Endothelial cell of umbilical vein (primary cell): ENCODE results near the gene BID. TPM values are rescaled to one million over a fixed set of nuclear protein-coding genes. Genes with fewer than 3 reads are reported as not detected.

Experiments
- BruUV-seq: library from RNA; stranded (reverse); fragments of 400-500 nt; replicated peaks from 2 replicates; lab custom pipeline; 2021; lab: Mats Ljungman, UMichigan
- CTCF ChIA-PET: fragments of 300-600, 350-600 bp; sonication (Branson Sonifier 250); formaldehyde crosslinking; loops from one replicate; lab custom pipeline; 2021; ENCODE audit warnings: antibody characterized with exemption, inconsistent platforms; lab: Charles Lee
- POLR2A ChIA-PET: fragments of 300-600, 350-600 bp; sonication (Branson Sonifier 250); formaldehyde crosslinking; loops from one replicate; lab custom pipeline; 2021; ENCODE audit warnings: antibody characterized with exemption, inconsistent platforms; lab: Charles Lee
- DNase-seq: peaks from one replicate; pipeline ENCODE4 v3.0.0-alpha.2; 2011; ENCODE audit warnings: low read depth, low spot score
- FAIRE-seq: peaks from 2 replicates; lab custom pipeline; 2011; peaks lifted over from hg19 to GRCh38; lab: Jason Lieb, UNC
- H2AFZ ChIP-seq: 2 replicates; pipeline ENCODE4 v1.6.0; 2012; ENCODE audit warnings: low read depth, low read length, control low read depth, inconsistent platforms
- H3K27ac ChIP-seq: 2 replicates; pipeline ENCODE4 v1.5.1; 2011; ENCODE audit warnings: low read depth, mild to moderate bottlenecking, control low read depth, low read length, moderate library complexity; ENCODE audit not compliant: insufficient read depth
- H3K27me3 ChIP-seq, 2 experiments: 2 replicates each; pipeline versions ENCODE4 v1.6.0 to v1.6.1; 2011; ENCODE audit warnings: low read length in 2 of 2, mixed read lengths in 1 of 2; ENCODE audit not compliant: control insufficient read depth in 2 of 2, insufficient read depth in 2 of 2
- H3K36me3 ChIP-seq, 2 experiments: 2 replicates in 1 of 2; 3 replicates in 1 of 2; pipeline ENCODE4 v1.5.1; 2011; ENCODE audit warnings: low read length in 2 of 2, mild to moderate bottlenecking in 1 of 2, moderate library complexity in 1 of 2; ENCODE audit not compliant: control insufficient read depth in 2 of 2, insufficient read depth in 2 of 2; ENCODE audit errors: extremely low read depth in 1 of 2
- H3K4me1 ChIP-seq: 3 replicates; pipeline ENCODE4 v1.5.1; 2011; ENCODE audit warnings: mild to moderate bottlenecking, low read length; ENCODE audit not compliant: control insufficient read depth, insufficient read depth; ENCODE audit errors: extremely low read depth
- H3K4me2 ChIP-seq: 2 replicates; pipeline ENCODE4 v1.6.1; 2011; ENCODE audit warnings: low read length, control low read depth, mixed read lengths; ENCODE audit not compliant: insufficient read depth
- H3K4me3 ChIP-seq, 3 experiments: fragments of 200-600 bp in 1 of 3; sonication (generic), shearing (Covaris generic) in 1 of 3; replicated peaks in 1 of 3; 2 replicates each; pipeline ENCODE4 v1.5.1; 2011 to 2016; ENCODE audit warnings: control low read depth in 3 of 3, low read length in 3 of 3, mild to moderate bottlenecking in 2 of 3, inconsistent platforms in 1 of 3, low read depth in 1 of 3, moderate library complexity in 1 of 3; ENCODE audit not compliant: insufficient read depth in 1 of 3
- H3K79me2 ChIP-seq: 2 replicates; pipeline ENCODE4 v1.6.0; 2012; ENCODE audit warnings: low read length, inconsistent platforms; ENCODE audit not compliant: control insufficient read depth, insufficient read depth
- H3K9ac ChIP-seq: replicated peaks from 2 replicates; pipeline ENCODE3; 2011; ENCODE audit warnings: low read length, control low read depth; ENCODE audit not compliant: insufficient read depth; ENCODE audit errors: extremely low read depth
- H3K9me1 ChIP-seq: replicated peaks from 3 replicates; pipeline ENCODE4 v1.6.0; 2011; ENCODE audit warnings: mild to moderate bottlenecking, low read length; ENCODE audit not compliant: control insufficient read depth, insufficient read depth; ENCODE audit errors: extremely low read depth
- H3K9me3 ChIP-seq: replicated peaks from 2 replicates; pipeline ENCODE4 v1.5.1; 2012; ENCODE audit warnings: low read length, inconsistent platforms; ENCODE audit not compliant: control insufficient read depth, insufficient read depth
- H4K20me1 ChIP-seq: replicated peaks from 2 replicates; pipeline ENCODE3; 2011; ENCODE audit warnings: mild to moderate bottlenecking, low read length; ENCODE audit not compliant: control insufficient read depth, insufficient read depth; ENCODE audit errors: extremely low read depth
- EZH2 ChIP-seq: IDR thresholded peaks from 2 replicates; pipeline ENCODE4 v1.6.1; 2012; ENCODE audit warnings: borderline replicate concordance, low read depth, mild to moderate bottlenecking, moderate library complexity, low read length, inconsistent platforms; ENCODE audit not compliant: severe bottlenecking
- FOS ChIP-seq: IDR thresholded peaks from 2 replicates; pipeline ENCODE4 v1.6.1; 2011; ENCODE audit warnings: mild to moderate bottlenecking, low read length, moderate library complexity, borderline replicate concordance; ENCODE audit not compliant: insufficient read depth
- GATA2 ChIP-seq: IDR thresholded peaks from 2 replicates; pipeline ENCODE4 v1.7.0; 2011; ENCODE audit warnings: low read depth, mild to moderate bottlenecking, moderate library complexity, mixed read lengths, low read length; ENCODE audit not compliant: insufficient read length, insufficient read depth
- JUN ChIP-seq: IDR thresholded peaks from 2 replicates; pipeline ENCODE4 v1.6.1; 2011; ENCODE audit warnings: borderline replicate concordance, low read depth; ENCODE audit not compliant: insufficient read length, insufficient read depth
- MYC ChIP-seq: IDR thresholded peaks from one replicate; pipeline ENCODE4 v1.6.1; 2011; ENCODE audit warnings: mild to moderate bottlenecking, low read depth, low read length
- POLR2A ChIP-seq: IDR thresholded peaks from 2 replicates; pipeline ENCODE4 v1.6.1; 2012; ENCODE audit warnings: low read depth, mild to moderate bottlenecking, control low read depth, low read length
- POLR2AphosphoS5 ChIP-seq: IDR thresholded peaks from 2 replicates; pipeline ENCODE4 v1.6.1; 2012; ENCODE audit warnings: low read depth, mild to moderate bottlenecking, control low read depth, low read length, moderate library complexity; ENCODE audit not compliant: insufficient read depth
- dilution Hi-C: fragments of 300-500 bp; cut with MboI; formaldehyde crosslinking; loops from one replicate; pipeline ENCODE4 v1.15.0; 2019; ENCODE audit warnings: low sequenced_read_pairs; ENCODE audit not compliant: extremely low pct_ligation_motif_present
- intact Hi-C: fragments of 100-400 bp; cut with micrococcal nuclease; formaldehyde crosslinking; loops from one replicate; pipeline ENCODE4 v1.10.0; 2022
- polyA plus RNA-seq, 4 experiments: library from polyadenylated mRNA; depleted of rRNA in 3 of 4; stranded (reverse) in 3 of 4; unstranded in 1 of 4; fragments of >200 nt; gene quantifications; 2 replicates each; pipeline versions ENCODE4 v1.2.1 to v1.2.3, GENCODE V29; 2011 to 2012; ENCODE audit warnings: missing spikeins in 1 of 4
- total RNA-seq: library from RNA; stranded (reverse); gene quantifications from 2 replicates; pipeline ENCODE4 v1.2.3, GENCODE V29; 2021
- TF ChIP-seq, protein P1 (sequence below), 2 donors: IDR thresholded peaks; 1 replicate in 1 of 2; 2 replicates in 1 of 2; pipeline ENCODE4 v1.5.1; 2011; ENCODE audit warnings: low read length in 2 of 2, mild to moderate bottlenecking in 2 of 2, moderate library complexity in 2 of 2, control low read depth in 1 of 2, inconsistent platforms in 1 of 2, low read depth in 1 of 2; ENCODE audit not compliant: insufficient read depth in 1 of 2; ENCODE audit errors: extremely low read depth in 1 of 2
- TF ChIP-seq, protein P2 (sequence below): IDR thresholded peaks from 2 replicates; pipeline ENCODE4 v1.6.1; 2011; ENCODE audit not compliant: insufficient read depth, insufficient read length

The BID gene
- total and polyA plus RNA-seq, 2 donors (not counting 3 experiments of a cell fraction or from before 2014, with no cell fraction given) = 39.0 to 119 TPM

GRCh38 chr22:17741866-17742526, 32.3 kb downstream of the BID start:
- Histone ChIP-seq H3K9me1 (no peaks in the 10 kb centered on the region), H3K36me3 (peaks cover 0 to 5% of the 10 kb centered on the region in 2 experiments), H2AFZ (no peak overlapping the region), H3K9ac (no peak overlapping the region), H3K27ac (no peak overlapping the region), H4K20me1 (no peaks in the 10 kb centered on the region), H3K9me3 (no peaks in the 10 kb centered on the region), H3K4me1 (no peaks in the 10 kb centered on the region), H3K27me3 (no peaks in the 10 kb centered on the region), H3K4me2 (no peak overlapping the region), H3K4me3 (no peak overlapping the region), H3K79me2 (no peaks in the 10 kb centered on the region)
- ChIA-PET CTCF (interaction anchor here (0.6 to 7.4 kb wide), 35 partner anchors 8 to 667 kb away, joined by 3 to 122 read pairs (median 4); partner anchors contain the start of genes BID and PEX26), POLR2A (interaction anchor here (1.0 kb wide), 1 partner anchor 334 kb away, joined by 3 read pairs; no protein-coding TSS in a partner anchor)
- intact Hi-C loops = loop anchor here (1.0 to 2.0 kb wide), 4 partner anchors 43 to 334 kb away; no protein-coding TSS in a partner anchor
- TF ChIP-seq, protein P1, sequence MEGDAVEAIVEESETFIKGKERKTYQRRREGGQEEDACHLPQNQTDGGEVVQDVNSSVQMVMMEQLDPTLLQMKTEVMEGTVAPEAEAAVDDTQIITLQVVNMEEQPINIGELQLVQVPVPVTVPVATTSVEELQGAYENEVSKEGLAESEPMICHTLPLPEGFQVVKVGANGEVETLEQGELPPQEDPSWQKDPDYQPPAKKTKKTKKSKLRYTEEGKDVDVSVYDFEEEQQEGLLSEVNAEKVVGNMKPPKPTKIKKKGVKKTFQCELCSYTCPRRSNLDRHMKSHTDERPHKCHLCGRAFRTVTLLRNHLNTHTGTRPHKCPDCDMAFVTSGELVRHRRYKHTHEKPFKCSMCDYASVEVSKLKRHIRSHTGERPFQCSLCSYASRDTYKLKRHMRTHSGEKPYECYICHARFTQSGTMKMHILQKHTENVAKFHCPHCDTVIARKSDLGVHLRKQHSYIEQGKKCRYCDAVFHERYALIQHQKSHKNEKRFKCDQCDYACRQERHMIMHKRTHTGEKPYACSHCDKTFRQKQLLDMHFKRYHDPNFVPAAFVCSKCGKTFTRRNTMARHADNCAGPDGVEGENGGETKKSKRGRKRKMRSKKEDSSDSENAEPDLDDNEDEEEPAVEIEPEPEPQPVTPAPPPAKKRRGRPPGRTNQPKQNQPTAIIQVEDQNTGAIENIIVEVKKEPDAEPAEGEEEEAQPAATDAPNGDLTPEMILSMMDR (IDR thresholded peaks at IDR 0.05; ENCODE audit: extremely low read depth in 1 of 2, insufficient read depth in 1 of 2, low read depth in 1 of 2, low read length in 2 of 2) = no peak
- TF ChIP-seq MYC (no peak), JUN (no peak), POLR2A (no peak), GATA2 (no peak), POLR2AphosphoS5 (no peak), EZH2 (no peak), FOS (no peak)
- TF ChIP-seq, protein P2, sequence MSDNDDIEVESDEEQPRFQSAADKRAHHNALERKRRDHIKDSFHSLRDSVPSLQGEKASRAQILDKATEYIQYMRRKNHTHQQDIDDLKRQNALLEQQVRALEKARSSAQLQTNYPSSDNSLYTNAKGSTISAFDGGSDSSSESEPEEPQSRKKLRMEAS = no peak
- FAIRE-seq (no peak), DNase-seq (no peak)
- dilution Hi-C loops = no loop called here
- BruUV-seq = no TSS peak
